Stimulated activated CD8-positive, alpha-beta memory T cell treated with anti-CD3 and anti-CD28 coated beads, Interleukin-7, amount 100 ng/mL, for 1 hour (primary cell): Measurements from ENCODE around the gene TENT5C.

ENCODE experiments used
- DNase-seq, 2 donors: peaks; one replicate each; pipeline ENCODE4 v3.0.0-alpha.2; 2020; ENCODE audit warnings: low read depth in 2 of 2

TENT5C gene

DNA sequence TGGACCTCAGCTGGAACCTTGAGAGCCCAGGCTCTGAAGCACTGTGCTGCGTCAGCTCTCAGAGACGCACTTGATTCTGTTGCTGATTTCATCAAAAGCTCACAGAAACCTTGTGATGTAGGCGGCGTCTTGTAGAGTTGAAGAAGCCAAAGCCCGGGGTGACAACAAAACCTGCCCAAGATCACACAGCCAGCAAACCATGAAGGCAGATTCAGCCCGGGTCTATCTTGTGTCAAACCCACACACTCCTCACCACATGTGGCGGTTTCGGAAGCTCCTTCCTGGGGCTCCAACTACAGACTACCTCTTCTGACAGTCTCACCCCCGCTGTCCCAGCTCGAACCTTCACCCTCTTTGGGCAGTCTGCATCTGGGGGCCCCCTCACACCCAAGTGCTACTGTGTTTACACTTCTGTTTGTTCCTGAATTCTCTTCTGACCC is 50.4 kb downstream of the TENT5C start:
- DNase-seq = peak; percentile 31 to 53

DNA sequence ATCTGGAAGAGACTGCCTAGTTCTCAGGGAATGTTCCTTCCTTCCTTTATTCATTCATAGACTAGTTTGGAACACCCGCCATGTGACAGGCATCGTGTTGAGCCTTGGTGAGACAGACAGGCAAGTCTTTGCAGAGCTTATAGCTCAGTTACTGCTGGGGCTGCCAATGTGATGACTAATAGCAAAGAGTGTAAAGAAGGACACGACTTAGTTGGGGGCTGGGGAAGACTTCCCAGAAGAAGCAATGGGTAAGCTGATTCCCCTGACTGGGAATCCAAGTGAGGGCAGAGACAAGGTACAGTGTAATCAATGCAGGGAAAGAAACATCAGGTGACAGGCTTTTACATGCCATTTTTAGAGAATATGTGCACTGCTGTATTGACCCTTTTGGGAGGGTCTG is 51.2 kb downstream of the TENT5C start:
- DNase-seq = no peak

DNA sequence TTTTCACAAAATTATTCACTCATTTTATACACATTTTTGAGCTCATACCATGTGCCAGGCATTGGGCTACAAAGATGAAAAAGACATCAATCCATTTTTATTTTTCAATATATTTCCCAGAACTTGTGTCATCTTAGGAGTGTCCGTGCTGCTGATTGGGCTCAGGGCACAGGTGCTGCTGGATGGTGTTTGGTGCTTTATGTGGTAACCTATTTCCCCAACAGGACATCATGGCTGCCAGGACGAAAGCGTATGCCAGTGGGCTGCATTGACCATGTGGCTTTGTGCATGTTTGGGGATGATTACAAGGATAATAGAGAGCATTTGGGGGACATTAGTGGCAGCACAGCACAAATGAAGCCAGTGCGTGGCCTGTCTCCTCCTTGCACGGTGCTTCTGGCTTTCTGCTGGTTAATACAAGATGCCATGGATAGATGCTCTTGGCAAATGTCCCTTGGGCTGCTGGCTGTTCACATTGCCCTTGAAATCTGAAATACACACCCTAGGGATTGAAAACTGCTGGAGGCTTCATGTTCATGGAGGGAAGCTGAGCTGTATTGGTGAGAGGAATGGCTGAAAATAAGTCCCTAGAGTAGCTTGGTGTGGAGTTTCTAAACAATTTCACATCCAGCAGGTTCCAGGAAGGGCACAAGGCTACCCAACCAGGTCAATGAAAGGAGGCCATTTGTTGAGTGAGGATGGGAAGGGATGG is 52.3 kb downstream of the TENT5C start:
- no peak for DNase-seq

DNA sequence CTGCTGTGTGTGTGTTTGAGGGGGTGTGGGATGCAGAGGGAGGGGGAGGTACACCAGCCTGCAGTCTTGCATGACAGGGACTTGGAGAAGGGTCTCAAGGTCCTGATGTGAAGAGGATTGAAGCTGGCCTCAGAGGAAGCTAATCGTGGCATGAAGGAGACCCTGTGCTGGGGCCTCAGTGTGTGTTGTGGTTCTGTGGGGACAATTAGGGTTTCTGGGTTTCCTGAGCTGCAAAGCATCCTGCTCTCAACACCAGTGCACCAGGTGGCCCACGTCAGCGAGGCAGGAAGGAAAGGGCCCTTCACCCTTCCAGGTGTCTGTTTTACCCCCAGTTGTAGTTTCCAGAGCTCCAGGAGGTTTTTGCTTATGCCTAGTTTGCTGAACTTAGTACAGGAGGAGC is 52.8 kb downstream of the TENT5C start:
- DNase-seq = no peak

DNA sequence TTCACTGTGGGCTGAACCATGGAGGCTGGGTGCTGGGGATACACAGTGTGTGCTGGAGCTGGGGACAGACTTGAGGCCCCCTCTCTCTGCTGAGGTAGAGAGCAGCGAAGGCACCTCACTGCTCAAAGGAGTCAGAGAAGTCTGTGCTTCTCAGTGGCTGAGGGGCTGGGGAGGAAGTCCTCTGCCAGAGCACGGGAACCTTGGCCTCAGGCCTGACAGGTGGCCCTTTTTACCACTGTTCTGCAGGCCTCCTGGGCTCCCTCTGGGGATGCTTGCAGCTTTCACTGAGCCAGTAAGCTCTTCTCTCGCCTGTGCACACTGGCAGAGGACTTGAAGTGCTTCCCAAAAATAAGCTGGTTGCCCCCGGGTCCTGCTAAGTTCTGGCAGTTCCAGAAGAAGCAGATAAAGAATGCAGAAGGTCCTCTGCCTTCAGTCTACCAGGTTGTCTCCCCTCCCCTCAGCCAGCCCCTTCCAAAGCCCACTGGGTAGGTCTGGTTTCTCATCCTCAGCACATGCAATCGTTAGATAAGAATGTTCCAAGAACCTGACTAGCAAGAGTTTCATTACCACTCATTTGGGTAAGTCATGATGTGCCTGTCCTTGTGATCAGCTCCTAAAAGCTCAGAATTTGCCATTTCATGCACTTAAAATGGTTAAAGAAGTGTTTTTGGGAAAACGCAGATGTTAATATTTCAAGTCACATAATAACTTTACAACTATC is 53.9 kb downstream of the TENT5C start:
- no peak for DNase-seq

DNA sequence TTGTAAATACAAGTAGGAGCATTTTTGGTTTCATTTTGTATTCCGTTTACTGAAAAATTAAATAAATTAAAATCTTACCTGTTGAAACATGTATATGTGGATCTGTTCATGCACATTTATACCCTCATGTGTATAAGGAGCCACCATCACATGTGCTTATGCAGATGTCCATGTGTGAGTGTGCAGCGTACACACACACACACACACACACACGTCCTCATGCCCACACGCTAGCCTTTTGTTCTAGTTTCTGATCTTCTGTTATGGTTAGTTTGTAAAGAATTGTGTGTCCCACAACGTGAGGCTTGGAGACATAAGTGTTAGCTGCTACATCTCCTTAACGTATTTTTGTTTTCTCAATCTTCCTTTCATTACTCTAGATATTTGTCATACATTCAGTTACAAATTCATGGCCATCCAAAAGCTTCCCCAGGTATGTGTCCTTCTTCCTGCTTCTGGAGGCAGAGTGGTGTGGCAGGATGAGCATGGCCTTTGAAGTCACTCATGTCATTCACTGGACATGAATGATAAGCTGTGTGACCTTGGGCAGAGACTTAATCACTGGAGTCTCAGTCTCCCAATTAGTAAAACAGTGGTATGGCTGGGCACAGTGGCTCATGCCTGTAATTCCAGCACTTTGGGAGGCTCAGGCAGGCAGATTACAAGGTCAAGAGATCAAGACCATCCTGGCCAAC is 54.6 kb downstream of the TENT5C start:
- DNase-seq = no peak

DNA sequence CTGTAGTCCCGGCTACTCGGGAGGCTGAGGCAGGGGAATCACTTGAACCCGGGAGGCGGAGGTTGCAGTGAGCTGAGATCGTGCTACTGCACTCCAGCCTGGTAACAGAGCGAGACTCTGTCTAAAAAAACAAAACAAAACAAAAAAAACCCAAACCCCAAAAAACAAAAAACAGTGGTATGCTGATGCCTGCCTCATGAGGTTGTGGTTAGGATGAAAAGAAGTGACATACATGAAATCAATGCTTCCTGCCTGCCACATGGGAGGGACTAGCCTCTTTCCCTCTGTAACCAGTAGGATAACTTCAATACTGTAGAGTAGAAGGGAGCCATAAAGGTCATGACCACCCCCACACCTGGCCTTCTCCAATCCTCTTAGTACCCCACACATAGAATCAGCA is 55.2 kb downstream of the TENT5C start:
- DNase-seq = no peak

DNA sequence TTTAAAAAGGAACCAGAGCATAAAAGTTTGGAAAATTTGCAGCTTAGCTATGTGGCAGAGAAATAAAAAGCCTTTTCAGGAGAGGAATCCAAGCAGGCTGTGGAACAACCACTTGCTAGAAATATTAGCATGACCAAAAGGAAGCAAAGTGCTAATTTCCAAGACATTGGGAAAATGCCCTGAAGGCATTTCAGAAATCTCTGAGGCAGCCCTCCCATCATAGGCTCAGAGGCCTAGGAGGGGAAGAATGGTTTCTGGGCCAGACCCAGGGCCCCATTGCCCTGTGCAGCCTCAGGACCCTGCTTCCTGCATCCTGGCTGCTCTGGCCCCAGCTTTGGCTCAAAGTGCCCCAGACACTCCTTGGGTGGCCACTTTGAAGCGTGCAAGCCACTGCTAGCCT is 56.8 kb downstream of the TENT5C start:
- no peak for DNase-seq

DNA sequence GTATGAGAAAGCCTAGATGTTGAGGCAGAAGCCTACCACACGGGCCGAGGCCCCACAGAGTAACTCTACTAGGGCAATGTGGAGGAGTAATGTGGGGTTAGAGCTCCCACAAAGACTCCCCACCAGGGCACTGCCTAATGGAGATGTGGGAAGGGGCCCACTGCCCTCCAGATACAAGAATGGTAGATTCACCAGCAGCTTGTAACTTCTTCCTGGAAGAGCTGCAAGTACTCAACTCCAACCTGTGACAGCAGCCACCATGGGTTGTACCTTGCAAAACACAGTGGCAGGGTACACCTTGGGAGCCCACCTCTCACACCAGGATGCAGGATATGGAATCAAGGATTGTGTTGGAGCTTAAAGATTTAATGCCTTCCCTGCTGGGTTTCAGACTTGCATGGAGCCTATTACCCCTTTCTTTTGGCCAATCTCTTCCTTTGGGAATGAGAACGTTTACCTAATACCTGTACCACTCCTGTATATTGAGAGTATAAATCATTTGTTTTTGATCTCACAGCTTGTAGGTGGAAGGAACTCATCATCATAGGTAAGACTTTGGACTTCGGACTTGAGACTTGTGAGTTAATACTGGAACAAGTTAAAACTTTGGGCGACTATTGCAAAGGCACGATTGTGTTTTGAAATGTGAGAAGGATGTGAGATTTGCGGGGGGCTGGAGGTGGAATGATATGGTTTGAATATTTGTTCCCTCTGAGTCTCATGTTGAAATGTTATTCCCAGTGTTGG is 57.5 kb downstream of the TENT5C start:
- no peak for DNase-seq

DNA sequence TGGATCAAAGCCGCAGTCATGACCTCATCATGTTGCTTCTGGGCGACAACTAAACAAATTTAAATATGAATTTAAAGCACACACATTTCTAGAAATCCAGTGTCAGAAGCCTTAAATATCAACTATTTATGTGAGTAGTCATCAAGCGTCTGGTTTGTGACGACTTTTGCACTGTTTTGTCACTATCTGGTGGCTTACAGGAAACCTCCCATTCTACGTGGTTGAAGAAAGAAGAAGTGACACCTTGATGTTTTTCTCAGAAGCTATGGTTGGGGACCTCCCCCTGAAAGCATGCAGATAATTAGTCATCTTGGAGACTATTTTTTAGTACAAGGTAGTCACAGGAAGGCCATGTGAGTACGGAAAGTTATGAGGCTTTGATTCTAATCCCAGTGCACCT is 58.5 kb downstream of the TENT5C start:
- no peak for DNase-seq

DNA sequence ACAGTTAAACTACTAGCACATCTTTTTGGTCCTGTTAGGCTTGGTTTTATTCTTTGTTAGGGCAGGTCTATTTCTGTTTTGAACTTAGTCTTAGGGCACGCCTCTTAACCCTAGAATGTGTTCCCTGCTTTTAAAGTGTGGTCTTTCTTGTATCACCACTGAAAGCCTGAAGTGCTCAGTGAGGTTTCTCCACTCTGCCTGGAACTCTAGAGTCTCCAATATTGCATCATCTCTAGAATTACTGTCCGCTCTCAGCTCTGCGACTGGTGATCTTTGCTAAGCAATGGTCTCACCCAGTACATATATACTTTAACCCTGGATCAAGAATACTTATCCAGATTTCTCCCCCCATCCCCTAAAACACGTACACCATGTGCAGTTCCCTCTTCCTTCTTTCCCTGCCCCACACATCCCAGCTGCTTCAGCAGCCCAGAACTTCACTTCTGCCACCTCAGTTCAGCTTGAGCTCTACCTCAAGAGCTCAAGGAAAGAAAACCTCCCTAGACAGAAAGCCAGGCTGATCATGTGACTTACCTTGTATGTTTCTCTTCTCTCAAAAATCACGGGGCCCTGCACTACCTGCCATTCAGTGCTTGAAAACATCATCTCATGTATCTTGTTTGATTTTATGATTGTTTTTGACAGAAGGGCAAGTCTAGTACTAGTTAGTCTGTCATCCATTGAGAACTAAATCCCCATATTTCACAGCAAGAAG is 59.9 kb downstream of the TENT5C start:
- DNase-seq = no peak

DNA sequence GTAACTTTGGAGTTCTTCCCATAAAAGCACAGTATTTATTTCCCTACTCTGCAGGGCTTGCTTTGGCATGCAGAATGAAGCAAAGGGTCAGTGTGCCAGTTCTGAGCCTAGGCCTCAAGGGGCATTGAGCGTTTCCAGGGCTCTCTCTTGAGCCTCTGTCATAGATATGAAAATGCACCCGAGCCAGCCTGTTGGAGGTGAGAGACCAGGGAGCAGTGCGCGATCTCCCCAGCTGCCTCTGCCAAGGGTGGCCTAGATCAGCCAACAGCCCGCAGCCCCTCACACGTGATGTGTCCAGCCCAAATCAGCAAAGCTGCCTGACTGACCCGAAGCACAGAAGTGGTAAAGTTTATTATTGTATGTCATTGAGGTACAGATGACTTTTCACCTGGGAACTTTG is 63.7 kb downstream of the TENT5C start:
- no peak for DNase-seq

DNA sequence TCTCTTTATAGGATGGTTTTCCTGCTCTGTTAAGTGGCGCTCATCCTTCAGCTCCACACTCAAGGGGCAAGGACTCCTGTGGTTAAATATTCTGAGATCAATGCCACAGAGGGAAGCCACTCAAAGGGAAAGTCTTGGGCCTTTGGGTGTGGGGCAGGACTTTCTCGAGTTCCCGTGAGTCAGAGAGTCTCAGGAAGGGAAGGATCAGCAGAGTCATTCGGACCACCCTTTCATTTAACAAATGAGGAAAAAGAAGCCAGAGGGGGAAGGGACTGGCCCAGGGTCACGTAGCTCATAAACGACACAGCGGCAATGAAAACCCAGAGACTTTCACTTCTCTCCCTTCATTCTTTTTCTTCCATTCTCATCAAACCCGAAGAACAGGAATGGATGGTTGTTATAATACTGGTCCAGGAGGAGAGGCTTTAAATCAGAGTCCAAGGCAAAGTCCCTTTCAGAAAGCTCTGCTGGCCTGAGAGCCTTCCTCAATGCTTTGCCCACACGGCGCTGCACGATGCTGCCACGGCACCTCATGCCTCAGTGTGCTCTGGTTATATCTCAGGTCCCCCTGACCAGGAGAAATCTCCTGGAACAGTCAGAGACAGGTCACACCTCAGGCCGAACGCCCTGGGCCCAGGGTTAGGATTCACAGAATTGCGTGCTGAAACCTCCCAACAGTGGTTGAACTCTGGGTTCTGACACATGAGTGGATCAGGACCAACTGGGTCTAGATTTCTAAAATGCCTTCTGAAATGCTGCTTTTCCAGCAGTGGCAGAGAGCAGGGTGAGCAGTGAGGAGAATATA is 65.3 kb downstream of the TENT5C start:
- DNase-seq = no peak

DNA sequence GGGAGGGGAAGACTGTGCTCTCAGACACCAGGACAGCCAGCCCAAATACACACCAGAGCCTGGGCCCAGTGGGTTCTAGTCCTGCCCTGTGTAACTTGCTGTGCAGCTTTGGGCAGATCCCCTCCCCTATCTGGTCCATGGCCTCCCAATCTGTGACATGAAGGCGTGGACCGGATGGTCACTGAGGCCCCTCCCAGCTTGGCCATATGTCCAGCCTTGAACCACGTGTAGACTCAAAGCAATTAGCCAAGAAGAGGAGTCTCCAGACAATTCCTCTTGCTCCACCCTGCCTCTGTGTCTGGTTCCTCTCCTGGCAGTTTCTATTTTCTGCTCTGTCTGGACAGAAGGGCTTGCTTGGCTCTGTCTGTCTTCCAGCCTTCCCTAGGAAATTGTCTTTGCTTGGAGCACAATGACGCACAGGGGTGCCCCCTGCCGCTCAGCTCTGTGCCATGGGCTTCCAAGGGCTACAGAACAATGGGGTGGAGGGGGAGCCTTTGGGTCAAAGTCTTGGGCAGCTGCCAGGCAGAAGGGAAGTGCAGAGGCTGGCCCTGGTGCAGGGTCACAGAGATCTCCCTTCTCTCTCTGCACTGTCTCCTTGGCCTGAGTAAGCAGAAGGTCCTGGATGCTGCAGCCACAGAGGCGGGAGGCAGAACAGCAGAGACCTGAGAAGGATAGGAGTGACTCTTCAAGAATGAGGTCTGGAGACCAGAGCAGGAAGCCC is 66.1 kb downstream of the TENT5C start:
- DNase-seq = no peak

DNA sequence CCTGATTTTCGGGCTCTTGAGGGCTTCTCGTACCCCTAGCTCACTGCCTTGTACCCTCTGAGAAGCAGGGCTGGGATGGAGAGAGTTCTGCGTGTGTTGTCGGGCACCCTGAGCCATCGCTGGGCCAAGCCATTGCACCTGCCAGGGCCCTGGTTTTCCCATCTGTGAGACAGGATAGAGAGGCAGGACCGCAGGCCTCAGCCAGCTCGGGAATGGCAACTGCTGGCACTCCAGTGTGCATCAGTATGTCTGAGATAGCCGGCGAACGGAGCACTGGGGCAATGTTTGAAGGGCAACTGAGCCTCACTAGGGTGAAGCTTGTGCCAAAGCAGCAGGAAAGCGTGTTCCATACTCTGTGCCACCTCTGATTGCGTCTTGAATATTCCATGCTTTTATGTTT is 66.9 kb downstream of the TENT5C start:
- no peak for DNase-seq

DNA sequence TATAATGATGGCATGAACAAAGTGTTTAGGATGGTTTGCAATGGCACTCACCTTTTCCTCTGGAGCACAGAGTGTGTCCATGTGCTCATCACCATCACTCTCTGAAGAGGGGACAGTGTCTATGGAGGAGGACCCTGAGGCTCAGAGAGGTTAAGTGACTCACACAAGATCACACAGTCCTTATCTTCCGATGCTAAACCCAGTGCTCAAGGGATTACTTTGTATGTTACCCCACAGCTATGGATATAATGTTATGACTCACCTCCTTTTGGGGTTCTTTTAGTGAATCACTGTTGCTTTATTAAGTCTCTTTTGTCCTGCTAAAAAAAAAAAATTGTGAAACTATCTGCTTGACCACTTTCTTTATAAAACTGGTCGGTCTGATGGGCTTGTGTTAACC is 67.6 kb downstream of the TENT5C start:
- no peak for DNase-seq

DNA sequence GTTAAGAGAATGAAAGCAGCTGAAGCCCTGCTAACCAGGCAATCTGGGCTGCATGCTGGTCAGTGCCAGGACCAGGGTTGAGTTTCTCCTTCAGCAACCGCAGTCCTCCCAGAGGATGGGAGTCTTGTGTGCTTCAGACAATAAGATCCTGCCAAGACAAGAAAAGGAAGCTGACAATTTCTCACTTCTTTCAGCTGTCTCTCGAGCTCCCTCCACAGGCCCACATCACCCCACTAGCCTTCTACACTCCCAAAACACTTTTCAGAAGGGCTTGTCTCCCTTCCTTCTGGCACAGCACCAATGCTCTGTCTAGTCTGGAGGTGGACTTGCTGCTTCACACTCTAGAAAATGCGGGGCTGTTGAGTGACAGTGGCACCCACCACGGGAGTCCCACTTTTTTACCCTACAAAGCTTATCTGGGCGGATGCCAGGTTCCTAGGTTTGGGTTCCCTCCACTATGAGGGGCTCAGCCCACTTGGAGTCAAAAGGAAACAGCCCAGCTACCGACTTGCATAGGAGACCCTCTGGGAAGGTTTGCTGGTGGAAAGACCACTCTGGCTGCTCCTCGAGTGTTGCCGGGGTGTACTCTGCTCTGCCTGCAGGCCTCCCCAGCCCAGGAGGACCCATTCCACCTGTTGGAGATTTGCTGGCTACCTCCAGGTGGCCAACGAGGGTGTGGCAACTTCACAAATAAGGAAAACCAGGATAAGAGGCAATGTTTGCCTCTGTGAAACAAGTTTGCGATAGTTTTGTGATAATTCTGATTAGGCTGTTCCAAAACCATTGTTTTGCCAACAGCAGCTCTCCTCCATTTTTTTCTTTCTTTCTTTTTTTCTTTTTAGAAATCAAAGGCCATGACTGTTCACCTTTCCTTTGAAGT is 68.9 kb downstream of the TENT5C start:
- peak in 1 of 2 donors; percentile 30 for DNase-seq

DNA sequence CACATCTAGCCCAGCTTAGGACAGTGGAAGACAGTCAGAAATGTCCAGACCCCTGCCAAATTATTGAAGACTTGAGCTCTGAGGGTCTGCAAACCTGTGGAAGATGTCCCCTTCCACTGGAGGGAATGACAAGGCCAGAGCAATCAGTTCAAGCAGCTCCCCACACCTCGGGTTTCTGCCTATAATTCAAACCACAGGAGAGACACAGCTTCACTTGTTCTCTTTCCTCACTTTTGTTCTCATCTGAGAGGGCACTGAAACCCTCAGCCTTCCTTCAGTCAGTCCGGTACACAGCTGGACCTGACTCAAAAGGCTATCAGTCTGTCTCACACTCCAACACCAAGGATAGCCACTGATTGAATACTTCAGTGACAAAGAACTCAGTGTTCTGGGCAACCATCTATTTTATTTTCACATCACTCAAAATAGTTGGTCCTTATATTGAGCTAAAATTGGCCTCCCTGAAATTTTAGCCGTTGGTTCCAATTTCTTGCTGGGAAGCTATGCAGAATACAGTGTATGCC is 70.1 kb downstream of the TENT5C start:
- DNase-seq = no peak

DNA sequence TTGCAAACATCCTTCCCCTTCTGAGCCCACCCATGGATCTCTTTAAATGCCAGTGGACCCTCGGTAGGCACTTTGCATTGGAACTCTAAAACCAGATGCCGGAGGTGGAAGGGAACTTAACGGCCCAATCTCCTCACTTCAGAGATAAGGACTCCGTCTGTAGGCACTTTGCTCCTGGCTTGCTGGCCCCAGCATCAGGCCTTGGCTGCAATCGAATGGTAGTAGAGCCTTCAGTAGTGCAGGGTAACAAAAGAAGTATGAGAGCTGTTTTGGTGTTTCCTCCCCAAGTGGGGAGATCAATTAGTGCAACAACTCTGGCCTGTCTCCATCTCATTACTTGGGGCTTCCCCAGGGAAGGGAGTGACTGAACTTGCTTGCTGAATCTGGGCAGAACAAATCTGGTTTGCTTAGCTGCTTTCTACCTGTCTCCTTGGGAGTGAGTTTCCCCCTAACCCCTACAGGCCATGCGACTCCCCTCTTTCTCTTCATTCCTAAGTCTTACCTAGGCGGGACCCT is 70.8 kb downstream of the TENT5C start:
- DNase-seq = no peak
